Islet of Langerhans (tissue), 1 donor: ENCODE results near the gene TUBGCP5.

Experiments
- FAIRE-seq: peaks from one replicate; lab custom pipeline; 2011; peaks lifted over from hg19 to GRCh38; lab: Jason Lieb, UNC

The TUBGCP5 gene

GRCh38 chr15:22952796-22953579 is 86.4 kb downstream of the TUBGCP5 start:
- no peak for FAIRE-seq

DNA sequence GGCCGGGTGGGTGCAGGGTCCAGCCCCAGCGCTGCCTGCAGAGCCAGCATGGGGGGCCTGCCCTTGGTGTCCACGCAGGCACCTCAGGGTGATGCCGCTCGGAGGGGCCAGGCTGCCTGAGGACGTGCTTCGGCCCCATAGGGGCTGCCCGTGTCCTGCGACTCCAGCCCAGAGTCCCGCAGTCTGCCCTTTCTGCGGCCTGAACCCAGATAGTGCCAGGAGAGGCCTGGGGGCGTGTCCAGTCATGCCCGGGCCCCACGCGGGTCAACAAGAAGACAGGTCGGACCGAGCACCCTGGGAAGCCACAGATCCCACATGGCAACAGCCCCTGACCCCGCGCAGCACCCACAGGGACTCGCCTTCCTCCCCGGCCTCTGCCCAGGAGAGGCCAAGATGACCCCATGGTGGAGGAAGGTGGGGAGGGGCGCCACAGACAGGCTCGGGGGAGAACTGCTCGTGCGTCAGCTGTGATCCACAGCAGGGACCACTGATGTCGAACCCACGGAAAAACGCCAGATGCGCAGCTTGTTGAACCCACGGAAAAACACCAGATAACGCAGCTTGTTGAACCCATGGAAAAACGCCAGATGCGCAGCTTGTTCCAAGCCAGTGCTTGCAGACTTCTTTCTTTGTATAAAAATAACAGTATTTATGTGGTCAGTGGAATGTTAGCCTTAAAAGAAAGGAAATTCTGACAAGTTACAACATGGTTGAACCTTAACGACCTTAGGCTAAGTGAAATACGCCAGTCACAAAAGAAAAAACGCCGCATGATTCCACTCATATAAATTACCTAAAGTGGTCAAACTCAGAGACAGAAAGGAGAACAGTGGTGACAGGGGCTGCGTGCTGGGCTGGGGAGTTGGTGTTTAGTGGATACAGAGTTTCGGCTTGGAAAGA is 87.7 kb downstream of the TUBGCP5 start:
- FAIRE-seq, result no peak

DNA sequence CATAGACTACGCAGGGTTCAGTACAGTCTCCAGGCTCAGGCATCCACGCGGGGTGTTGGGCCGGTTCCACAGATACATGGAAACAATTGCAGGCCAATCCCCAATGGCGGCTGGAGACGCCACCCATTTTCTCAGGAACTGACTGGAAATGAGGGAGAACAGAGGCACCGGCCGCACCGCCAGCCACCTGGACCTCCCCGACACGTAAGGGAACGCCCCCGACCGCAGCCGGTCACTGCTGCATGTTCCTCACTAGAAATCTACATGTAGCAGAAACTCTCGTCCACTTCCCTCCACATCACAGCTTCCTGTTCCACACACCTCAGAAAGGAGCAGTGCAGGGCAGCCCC is 88.4 kb downstream of the TUBGCP5 start:
- FAIRE-seq, result no peak

DNA sequence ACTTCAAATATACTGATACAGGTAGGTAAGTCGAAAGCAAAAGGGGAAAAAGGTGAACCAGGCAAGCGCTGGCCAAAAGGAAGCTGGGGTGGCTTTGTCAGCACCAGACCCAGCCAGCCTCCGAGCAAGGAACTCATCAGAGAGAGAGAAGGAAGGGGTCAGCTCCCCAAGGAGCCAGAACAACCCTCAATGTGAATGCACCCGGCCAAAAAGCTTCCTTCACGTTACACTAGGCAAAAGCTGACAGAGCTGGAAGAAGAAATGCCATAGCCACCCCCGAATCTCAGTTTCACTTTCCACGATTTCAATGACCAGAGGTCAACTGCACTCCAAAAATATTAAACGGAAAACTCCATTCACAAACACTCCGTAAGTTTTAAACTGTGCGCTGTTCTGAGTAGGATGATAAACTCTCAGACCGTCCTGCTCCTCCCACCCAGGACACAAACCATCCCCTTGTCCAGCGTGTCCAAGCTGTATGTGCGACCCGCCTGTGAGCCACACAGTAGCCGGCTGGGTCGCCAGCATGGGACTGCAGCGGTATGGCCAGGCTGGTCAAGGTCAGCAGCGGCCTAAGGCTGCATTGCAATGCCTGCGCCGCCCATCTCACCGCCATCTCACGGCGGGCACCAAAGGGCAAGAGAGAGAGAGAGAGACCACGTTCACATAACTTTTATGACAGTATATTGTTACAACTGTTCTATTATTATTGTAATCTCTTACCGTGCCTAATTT is 88.9 kb downstream of the TUBGCP5 start:
- FAIRE-seq, result no peak
